ENCODE data around the gene VPS37B.

Gene VPS37B

GRCh38 chr12:122852336-122853275 is 43.3 kb downstream of the VPS37B start:
- DNase-seq (ENCODE audit: low read depth in 2 of 2): no peak

- no peak for DNase-seq (ENCODE audit: low read depth in 2 of 2)
These were observed 44.1 kb downstream of the VPS37B start for GRCh38 chr12:122851820-122852219.

- no peak for DNase-seq (ENCODE audit: low read depth in 2 of 2)
These were observed 45.1 kb downstream of the VPS37B start for GRCh38 chr12:122850695-122851350.

GRCh38 chr12:122850048-122850445 is 45.9 kb downstream of the VPS37B start:
- DNase-seq (ENCODE audit: low read depth in 2 of 2): no peak

- no peak for DNase-seq (ENCODE audit: low read depth in 2 of 2)
These were observed 46.4 kb downstream of the VPS37B start for GRCh38 chr12:122849352-122850047.

- no peak for DNase-seq (ENCODE audit: low read depth in 2 of 2)
These were observed 47.2 kb downstream of the VPS37B start for GRCh38 chr12:122848471-122849351.

- DNase-seq (ENCODE audit: low read depth in 2 of 2): no peak
These were observed 48.0 kb downstream of the VPS37B start for GRCh38 chr12:122847921-122848421.

- DNase-seq (ENCODE audit: low read depth in 2 of 2): no peak
These were observed 48.4 kb downstream of the VPS37B start for GRCh38 chr12:122847516-122847836.

GRCh38 chr12:122846622-122847515 is 49.1 kb downstream of the VPS37B start:
- DNase-seq (ENCODE audit: low read depth in 2 of 2): no peak

GRCh38 chr12:122845865-122846621 is 49.9 kb downstream of the VPS37B start:
- DNase-seq (ENCODE audit: low read depth in 2 of 2): no peak

- DNase-seq (ENCODE audit: low read depth in 2 of 2): no peak
These were observed 50.7 kb downstream of the VPS37B start for GRCh38 chr12:122845041-122845864.

- no peak for DNase-seq (ENCODE audit: low read depth in 2 of 2)
These were observed 51.5 kb downstream of the VPS37B start for GRCh38 chr12:122844366-122844971.

- DNase-seq (ENCODE audit: low read depth in 2 of 2): no peak
These were observed 52.5 kb downstream of the VPS37B start for GRCh38 chr12:122843455-122843854.

- DNase-seq (ENCODE audit: low read depth in 2 of 2): no peak
These were observed 53.2 kb downstream of the VPS37B start for GRCh38 chr12:122842505-122843405.

- no peak for DNase-seq (ENCODE audit: low read depth in 2 of 2)
These were observed 54.2 kb downstream of the VPS37B start for GRCh38 chr12:122841544-122842321.

All from stimulated activated CD4-positive, alpha-beta T cell treated with anti-CD3 and anti-CD28 coated beads, Interleukin-12 subunit alpha, Interleukin-12 subunit beta, amount 100 ng/mL, for 24 hours (primary cell).